HepG2 (cell line): ENCODE measurements around the gene PRKCE. TPM values are rescaled to one million over a fixed set of nuclear protein-coding genes. Genes with fewer than 3 reads are reported as not detected.

Source experiments
- ATAC-seq: fragments of 200-7000 bp; cut with Tn5 transposase; 3 replicates; pipeline ENCODE4 v1.9.1; 2020; ENCODE audit warnings: mild to moderate bottlenecking, moderate library complexity
- BruUV-seq: library from RNA; stranded (reverse); fragments of 400-500 nt; replicated peaks from 2 replicates; lab custom pipeline; 2021; lab: Mats Ljungman, UMichigan
- CTCF ChIA-PET: fragments of 300-600 bp; formaldehyde crosslinking; extraction: SDS; loops from one replicate; lab custom pipeline; 2021; ENCODE audit warnings: low total read pairs, inconsistent platforms, low intra/inter-chr PET ratio; lab: Yijun Ruan, JAX
- POLR2A ChIA-PET: fragments of 350-600 bp; sonication (Branson Sonifier 250); formaldehyde crosslinking; loops from one replicate; lab custom pipeline; 2020; ENCODE audit warnings: antibody characterized with exemption, inconsistent platforms; lab: Yijun Ruan, JAX
- DNase-seq: peaks from one replicate; pipeline ENCODE4 v3.0.0-alpha.2; 2015; ENCODE audit warnings: low spot score
- FAIRE-seq: peaks from 3 replicates; lab custom pipeline; 2011; peaks lifted over from hg19 to GRCh38; lab: Jason Lieb, UNC
- H2AFZ ChIP-seq: one replicate; pipeline ENCODE4 v1.6.1; 2011; ENCODE audit warnings: low read length, inconsistent platforms
- H3K27ac ChIP-seq: fragments of 300-600 bp; 3 replicates; pipeline ENCODE4 v1.8.0; 2011; ENCODE audit warnings: mixed run types, mild to moderate bottlenecking, mixed read lengths, low read length, inconsistent platforms; ENCODE audit not compliant: insufficient read depth; ENCODE audit errors: extremely low read length
- H3K27me3 ChIP-seq, 2 experiments: fragments of 200-600 bp in 1 of 2; 2 replicates in 1 of 2; 3 replicates in 1 of 2; pipeline versions ENCODE4 v1.6.0 to v1.8.0; 2011; ENCODE audit warnings: low read length in 2 of 2, mild to moderate bottlenecking in 2 of 2, moderate library complexity in 2 of 2, inconsistent platforms in 1 of 2; ENCODE audit not compliant: insufficient read depth in 2 of 2, control insufficient read depth in 1 of 2
- H3K36me3 ChIP-seq, 2 experiments: fragments of 200-600 bp in 1 of 2; replicated peaks in 1 of 2; 2 replicates in 1 of 2; 3 replicates in 1 of 2; pipeline versions ENCODE4 v1.5.1 to v1.8.0; 2011; ENCODE audit warnings: low read length in 2 of 2, inconsistent platforms in 1 of 2; ENCODE audit not compliant: insufficient read depth in 2 of 2, control insufficient read depth in 1 of 2
- H3K4me1 ChIP-seq: 2 replicates; pipeline ENCODE4 v1.5.1; 2012; ENCODE audit warnings: low read length, inconsistent platforms; ENCODE audit not compliant: insufficient read depth
- H3K4me2 ChIP-seq: 2 replicates; pipeline ENCODE4 v1.6.0; 2011; ENCODE audit warnings: low read depth, low read length, inconsistent platforms
- H3K4me3 ChIP-seq, 3 experiments: fragments of 200-600 bp in 1 of 3; sonication (generic), shearing (Covaris generic) in 1 of 3; replicated peaks in 1 of 3; 2 replicates each; pipeline ENCODE4 v1.5.1; 2011 to 2016; ENCODE audit warnings: low read length in 3 of 3, inconsistent platforms in 2 of 3, low read depth in 2 of 3, mild to moderate bottlenecking in 2 of 3, control low read depth in 1 of 3, mixed read lengths in 1 of 3; ENCODE audit not compliant: insufficient read depth in 1 of 3
- H3K79me2 ChIP-seq: one replicate; pipeline ENCODE4 v1.6.1; 2011; ENCODE audit warnings: low read length, inconsistent platforms; ENCODE audit not compliant: insufficient read depth
- H3K9ac ChIP-seq: 2 replicates; pipeline ENCODE4 v1.6.0; 2011; ENCODE audit warnings: mild to moderate bottlenecking, low read depth, low read length, inconsistent platforms; ENCODE audit not compliant: insufficient read depth
- H3K9me3 ChIP-seq: 2 replicates; pipeline ENCODE4 v1.5.1; 2012; ENCODE audit warnings: mild to moderate bottlenecking, low read length
- H4K20me1 ChIP-seq: 2 replicates; pipeline ENCODE4 v1.6.0; 2011; ENCODE audit warnings: inconsistent platforms, mild to moderate bottlenecking, low read length, moderate library complexity; ENCODE audit not compliant: insufficient read depth
- MATR3 ChIP-seq: sonication (generic); formaldehyde crosslinking; IDR thresholded peaks from 2 replicates; pipeline ENCODE4 v1.4.0; 2020; ENCODE audit warnings: missing genetic modification reagents
- RCOR2 ChIP-seq: IDR thresholded peaks from 2 replicates; pipeline ENCODE4 v1.6.1; 2016; ENCODE audit warnings: missing biosample characterization, missing genetic modification reagents
- ZBTB1 ChIP-seq: sonication (generic); formaldehyde crosslinking; IDR thresholded peaks from 2 replicates; pipeline ENCODE4 v1.4.0; 2020; ENCODE audit warnings: missing genetic modification reagents, borderline replicate concordance
- ZIK1 ChIP-seq: sonication (generic); formaldehyde crosslinking; IDR thresholded peaks from 2 replicates; pipeline ENCODE4 v1.5.0; 2020; ENCODE audit warnings: mild to moderate bottlenecking, low read depth, missing genetic modification reagents, borderline replicate concordance
- ZNF749 ChIP-seq: sonication (generic); formaldehyde crosslinking; IDR thresholded peaks from 2 replicates; pipeline ENCODE4 v1.8.0; 2022; ENCODE audit warnings: mild to moderate bottlenecking, missing genetic modification reagents, moderate library complexity, borderline replicate concordance
- WGBS: methylation state at CpG from one replicate; pipeline ENCODE4 v1.1.6; 2017; ENCODE audit warnings: low lambda C conversion rate; 5-methylcytosine and 5-hydroxymethylcytosine counted together
- in situ Hi-C: cut with HindIII; loops from 2 replicates; pipeline ENCODE4 v1.10.0; 2017; ENCODE audit warnings: low pct_unique_long_range_greater_than_20kb; ENCODE audit not compliant: extremely low pct_ligation_motif_present
- intact Hi-C: fragments of 100-400 bp; cut with micrococcal nuclease; formaldehyde crosslinking; loops from one replicate; pipeline ENCODE4 v1.10.0; 2022; ENCODE audit not compliant: unreplicated experiment
- polyA plus RNA-seq, 8 experiments: library from polyadenylated mRNA; depleted of rRNA in 3 of 8; stranded (reverse) in 7 of 8; unstranded in 1 of 8; fragments of >200 nt; fragmentation: Illumina TruSeq in 4 of 8; extraction: Trizol in 4 of 8; gene quantifications; 2 replicates each; pipeline versions ENCODE4 v1.2.1 to v1.2.3, GENCODE V29; 2011 to 2016; ENCODE audit warnings: low read depth in 4 of 8, missing spikeins in 1 of 8, mixed read lengths in 1 of 8; ENCODE audit not compliant: insufficient read depth in 1 of 8
- total RNA-seq, 5 experiments: library from RNA; depleted of rRNA; stranded (reverse); fragments of >200 nt; fragmentation: Illumina TruSeq; extraction: Trizol; gene quantifications; 2 replicates each; pipeline ENCODE4 v1.2.3, GENCODE V29; 2016; ENCODE audit warnings: low read depth in 1 of 5
- TF ChIP-seq, protein P1 (sequence below): sonication (generic); formaldehyde crosslinking; IDR thresholded peaks from 2 replicates; pipeline ENCODE4 v1.4.0; 2020; ENCODE audit warnings: mild to moderate bottlenecking, missing genetic modification reagents
- TF ChIP-seq, protein P2 (sequence below): IDR thresholded peaks from 2 replicates; pipeline ENCODE4 v1.6.1; 2012; ENCODE audit warnings: low read depth, low read length, improper control_type of control experiment

Gene PRKCE
- total and polyA plus RNA-seq, 2 of the 13 experiments (the other 11 are each of a cell fraction or from before 2014, with no cell fraction given), result 1.0 to 3.9 TPM

DNA sequence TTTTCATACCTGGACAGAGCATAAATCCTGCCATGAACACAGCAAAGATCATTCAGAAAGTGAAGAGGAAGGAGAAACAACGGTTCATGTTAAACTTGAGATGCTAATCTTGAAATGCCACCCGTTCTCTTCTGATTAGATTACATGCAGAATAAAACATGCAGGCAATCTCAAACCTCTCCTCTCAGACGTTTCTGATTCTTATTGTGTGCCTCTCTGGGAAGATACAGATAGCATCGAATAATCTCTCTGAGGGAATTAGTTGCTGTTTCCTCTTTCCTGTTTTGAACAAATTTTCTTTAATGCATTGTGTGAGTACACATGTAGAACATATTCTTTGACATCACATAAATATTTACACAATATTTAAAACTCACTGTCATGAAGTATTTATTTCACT is 313.4 kb downstream of the PRKCE start:
- no peaks in the 10 kb centered on the region for H3K27me3 ChIP-seq
- ChIA-PET POLR2A (interaction anchor here (1.0 kb wide), 1 partner anchor 27 kb away, joined by 3 read pairs; no protein-coding TSS in a partner anchor), CTCF (no interaction called here)
- ATAC-seq, result no peak
- no peak overlapping the region for H3K9ac ChIP-seq
- intact Hi-C loops, result no loop called here
- BruUV-seq, result no TSS peak
- H3K9me3 ChIP-seq, result no peaks in the 10 kb centered on the region
- TF ChIP-seq ZBTB1 (CRISPR knock-in tag) (no peak), ZNF749 (no peak), RCOR2 (CRISPR knock-in tag) (no peak), MATR3 (no peak), ZIK1 (CRISPR knock-in tag) (no peak)
- TF ChIP-seq, protein P1, sequence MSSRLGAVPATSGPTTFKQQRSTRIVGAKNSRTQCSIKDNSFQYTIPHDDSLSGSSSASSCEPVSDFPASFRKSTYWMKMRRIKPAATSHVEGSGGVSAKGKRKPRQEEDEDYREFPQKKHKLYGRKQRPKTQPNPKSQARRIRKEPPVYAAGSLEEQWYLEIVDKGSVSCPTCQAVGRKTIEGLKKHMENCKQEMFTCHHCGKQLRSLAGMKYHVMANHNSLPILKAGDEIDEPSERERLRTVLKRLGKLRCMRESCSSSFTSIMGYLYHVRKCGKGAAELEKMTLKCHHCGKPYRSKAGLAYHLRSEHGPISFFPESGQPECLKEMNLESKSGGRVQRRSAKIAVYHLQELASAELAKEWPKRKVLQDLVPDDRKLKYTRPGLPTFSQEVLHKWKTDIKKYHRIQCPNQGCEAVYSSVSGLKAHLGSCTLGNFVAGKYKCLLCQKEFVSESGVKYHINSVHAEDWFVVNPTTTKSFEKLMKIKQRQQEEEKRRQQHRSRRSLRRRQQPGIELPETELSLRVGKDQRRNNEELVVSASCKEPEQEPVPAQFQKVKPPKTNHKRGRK (CRISPR knock-in tag), result no peak
- TF ChIP-seq, protein P2, sequence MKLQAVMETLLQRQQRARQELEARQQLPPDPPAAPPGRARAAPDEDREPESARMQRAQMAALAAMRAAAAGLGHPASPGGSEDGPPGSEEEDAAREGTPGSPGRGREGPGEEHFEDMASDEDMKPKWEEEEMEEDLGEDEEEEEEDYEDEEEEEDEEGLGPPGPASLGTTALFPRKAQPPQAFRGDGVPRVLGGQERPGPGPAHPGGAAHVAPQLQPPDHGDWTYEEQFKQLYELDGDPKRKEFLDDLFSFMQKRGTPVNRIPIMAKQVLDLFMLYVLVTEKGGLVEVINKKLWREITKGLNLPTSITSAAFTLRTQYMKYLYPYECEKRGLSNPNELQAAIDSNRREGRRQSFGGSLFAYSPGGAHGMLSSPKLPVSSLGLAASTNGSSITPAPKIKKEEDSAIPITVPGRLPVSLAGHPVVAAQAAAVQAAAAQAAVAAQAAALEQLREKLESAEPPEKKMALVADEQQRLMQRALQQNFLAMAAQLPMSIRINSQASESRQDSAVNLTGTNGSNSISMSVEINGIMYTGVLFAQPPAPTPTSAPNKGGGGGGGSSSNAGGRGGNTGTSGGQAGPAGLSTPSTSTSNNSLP, result no peak
- FAIRE-seq, result no peak
- no peak for DNase-seq
- H3K4me2 ChIP-seq, result no peak overlapping the region
- no peak overlapping the region for H3K27ac ChIP-seq
- H2AFZ ChIP-seq, result no peak overlapping the region
- no peak overlapping the region for H3K4me3 ChIP-seq
- no peaks in the 10 kb centered on the region for H3K36me3 ChIP-seq
- in situ Hi-C loops, result no loop called here
- H3K4me1 ChIP-seq, result peaks cover 22% of the 10 kb centered on the region
- WGBS, result 52% methylated on average over 4 of the region's 4 CpGs
- no peaks in the 10 kb centered on the region for H4K20me1 ChIP-seq
- H3K79me2 ChIP-seq, result no peaks in the 10 kb centered on the region
